ENCODE measurements around the gene SLC16A11.

SLC16A11 gene

DNA sequence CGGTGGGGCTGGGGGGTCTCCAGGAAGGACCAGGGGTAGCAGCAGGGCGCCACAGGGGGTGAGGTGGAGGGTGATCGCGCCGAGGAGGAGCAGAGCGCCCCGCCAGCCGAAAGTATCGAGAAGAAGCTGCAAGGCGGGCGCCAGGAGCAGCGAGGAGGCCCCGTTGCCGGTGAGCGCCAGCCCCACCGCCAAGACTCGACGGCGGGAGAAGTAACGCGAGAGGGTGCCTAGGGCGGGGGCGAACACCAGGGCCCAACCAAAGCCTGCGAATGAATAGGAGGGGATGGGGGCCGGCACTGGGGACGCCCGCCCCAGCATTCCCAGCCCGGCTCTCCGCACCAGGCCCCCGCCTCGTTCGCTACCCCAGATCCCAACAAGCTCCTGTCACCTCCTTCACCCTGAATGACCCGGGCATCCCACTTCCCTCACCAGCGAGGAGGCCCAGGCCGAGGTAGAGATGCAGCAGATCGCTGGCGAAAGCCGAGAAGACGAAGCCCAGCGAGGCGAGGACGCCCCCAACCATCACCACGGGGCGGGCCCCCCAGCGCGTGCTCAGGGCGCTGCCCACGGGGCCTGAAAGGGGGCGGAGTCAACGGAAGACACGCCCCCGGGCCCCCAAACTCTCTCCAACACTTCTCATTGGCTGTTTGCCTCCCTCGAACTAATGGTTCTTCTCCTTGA, 1.3 kb downstream of the SLC16A11 start:
- Mint-ChIP-seq H3K4me1 (peaks cover 60% of the 10 kb centered on the region), H3K27me3 (no peaks in the 10 kb centered on the region), H3K36me3 (no peaks in the 10 kb centered on the region), H3K27ac (peak overlapping the region; percentile 85), H3K4me3 (peak overlapping the region; percentile 78), H3K9me3 (no peaks in the 10 kb centered on the region)
- peak; percentile 14 for ATAC-seq

DNA sequence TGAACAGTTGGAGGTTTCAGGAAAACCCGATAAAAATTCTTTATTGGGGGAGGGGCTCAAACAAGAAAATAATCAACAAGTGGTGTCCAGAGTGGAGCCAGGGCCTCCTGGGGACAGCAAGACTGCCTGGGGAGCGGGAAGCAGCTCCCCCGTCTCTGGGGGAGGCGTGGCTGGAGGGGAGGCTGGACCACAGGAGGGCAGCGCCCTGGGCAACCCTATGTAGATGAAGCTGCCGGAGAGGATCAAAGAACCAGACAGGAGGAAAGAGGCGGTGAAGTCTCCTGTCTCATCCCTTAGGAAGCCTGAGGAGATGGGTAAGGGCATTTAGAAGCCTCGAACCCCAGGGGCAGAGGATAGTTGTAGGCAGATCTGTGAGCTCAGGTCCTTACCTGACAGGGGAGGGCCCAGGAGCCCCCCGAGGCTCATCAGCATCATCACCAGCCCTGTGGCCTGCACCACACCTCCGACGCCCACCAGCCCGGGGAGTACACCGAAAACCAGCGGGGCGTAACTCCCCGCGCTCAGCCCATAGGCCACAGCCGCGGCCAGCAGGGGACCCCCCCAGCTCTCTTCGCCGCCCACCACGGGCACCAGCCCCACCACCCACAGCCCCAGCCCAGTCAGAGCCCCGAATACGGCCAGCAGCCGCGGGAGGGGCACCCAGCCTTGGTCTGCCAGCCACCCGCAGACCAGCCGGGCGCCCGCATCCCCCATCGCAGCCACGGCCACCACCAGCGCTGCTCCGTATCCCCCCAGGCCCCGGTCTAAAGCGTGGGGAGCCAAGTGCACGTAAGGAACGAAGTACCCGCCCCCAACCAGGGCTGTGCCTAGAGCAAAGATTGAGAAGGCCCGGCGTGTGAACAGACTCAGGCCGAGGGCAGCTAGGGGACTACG, 2.0 kb downstream of the SLC16A11 start:
- no peaks in the 10 kb centered on the region for H3K27me3 Mint-ChIP-seq
- ATAC-seq, result peak; percentile 28
- peak overlapping the region; percentile 78 for H3K4me3 Mint-ChIP-seq
- no peaks in the 10 kb centered on the region for H3K36me3 Mint-ChIP-seq
- peaks cover 61% of the 10 kb centered on the region for H3K4me1 Mint-ChIP-seq
- H3K27ac Mint-ChIP-seq, result peak overlapping the region; percentile 85
- no peaks in the 10 kb centered on the region for H3K9me3 Mint-ChIP-seq

DNA sequence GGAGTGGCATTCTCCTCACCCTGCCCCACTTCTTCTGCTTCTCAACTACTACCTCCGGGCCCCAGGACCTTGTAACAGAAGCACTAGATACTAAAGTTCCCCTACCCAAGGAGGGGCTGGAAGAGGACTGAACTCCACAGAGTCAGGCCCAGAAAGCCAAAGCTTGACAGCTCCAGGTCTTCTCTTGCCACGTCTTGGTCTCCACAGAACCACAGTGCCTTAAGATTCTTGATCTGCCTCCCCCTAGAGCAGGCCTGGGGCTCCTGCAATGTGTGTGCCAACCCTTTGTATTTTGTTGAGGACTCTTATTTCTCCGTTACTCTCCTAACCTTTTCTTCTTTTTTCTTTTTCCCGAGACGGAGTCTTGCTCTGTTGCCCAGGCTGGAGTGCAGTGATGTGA, 4.1 kb downstream of the SLC16A11 start:
- Mint-ChIP-seq H3K4me3 (no peak overlapping the region), H3K36me3 (no peaks in the 10 kb centered on the region), H3K27ac (no peak overlapping the region), H3K4me1 (peaks cover 67% of the 10 kb centered on the region), H3K27me3 (no peaks in the 10 kb centered on the region), H3K9me3 (no peaks in the 10 kb centered on the region)
- ATAC-seq, result no peak

DNA sequence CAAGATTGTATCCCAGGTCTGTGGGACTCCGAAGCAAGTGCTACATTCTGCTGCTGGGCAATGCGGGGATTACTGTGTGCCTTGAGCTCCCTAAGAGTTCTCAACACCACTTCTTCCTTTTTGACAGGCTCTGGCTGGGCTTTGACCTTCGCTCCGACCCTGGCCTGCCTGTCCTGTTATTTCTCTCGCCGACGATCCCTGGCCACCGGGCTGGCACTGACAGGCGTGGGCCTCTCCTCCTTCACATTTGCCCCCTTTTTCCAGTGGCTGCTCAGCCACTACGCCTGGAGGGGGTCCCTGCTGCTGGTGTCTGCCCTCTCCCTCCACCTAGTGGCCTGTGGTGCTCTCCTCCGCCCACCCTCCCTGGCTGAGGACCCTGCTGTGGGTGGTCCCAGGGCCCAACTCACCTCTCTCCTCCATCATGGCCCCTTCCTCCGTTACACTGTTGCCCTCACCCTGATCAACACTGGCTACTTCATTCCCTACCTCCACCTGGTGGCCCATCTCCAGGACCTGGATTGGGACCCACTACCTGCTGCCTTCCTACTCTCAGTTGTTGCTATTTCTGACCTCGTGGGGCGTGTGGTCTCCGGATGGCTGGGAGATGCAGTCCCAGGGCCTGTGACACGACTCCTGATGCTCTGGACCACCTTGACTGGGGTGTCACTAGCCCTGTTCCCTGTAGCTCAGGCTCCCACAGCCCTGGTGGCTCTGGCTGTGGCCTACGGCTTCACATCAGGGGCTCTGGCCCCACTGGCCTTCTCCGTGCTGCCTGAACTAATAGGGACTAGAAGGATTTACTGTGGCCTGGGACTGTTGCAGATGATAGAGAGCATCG, 5.6 kb downstream of the SLC16A11 start:
- Mint-ChIP-seq H3K4me3 (peak overlapping the region; percentile 1), H3K36me3 (no peaks in the 10 kb centered on the region), H3K27me3 (no peaks in the 10 kb centered on the region), H3K27ac (no peak overlapping the region), H3K4me1 (peaks cover 62% of the 10 kb centered on the region), H3K9me3 (no peaks in the 10 kb centered on the region)
- no peak for ATAC-seq

DNA sequence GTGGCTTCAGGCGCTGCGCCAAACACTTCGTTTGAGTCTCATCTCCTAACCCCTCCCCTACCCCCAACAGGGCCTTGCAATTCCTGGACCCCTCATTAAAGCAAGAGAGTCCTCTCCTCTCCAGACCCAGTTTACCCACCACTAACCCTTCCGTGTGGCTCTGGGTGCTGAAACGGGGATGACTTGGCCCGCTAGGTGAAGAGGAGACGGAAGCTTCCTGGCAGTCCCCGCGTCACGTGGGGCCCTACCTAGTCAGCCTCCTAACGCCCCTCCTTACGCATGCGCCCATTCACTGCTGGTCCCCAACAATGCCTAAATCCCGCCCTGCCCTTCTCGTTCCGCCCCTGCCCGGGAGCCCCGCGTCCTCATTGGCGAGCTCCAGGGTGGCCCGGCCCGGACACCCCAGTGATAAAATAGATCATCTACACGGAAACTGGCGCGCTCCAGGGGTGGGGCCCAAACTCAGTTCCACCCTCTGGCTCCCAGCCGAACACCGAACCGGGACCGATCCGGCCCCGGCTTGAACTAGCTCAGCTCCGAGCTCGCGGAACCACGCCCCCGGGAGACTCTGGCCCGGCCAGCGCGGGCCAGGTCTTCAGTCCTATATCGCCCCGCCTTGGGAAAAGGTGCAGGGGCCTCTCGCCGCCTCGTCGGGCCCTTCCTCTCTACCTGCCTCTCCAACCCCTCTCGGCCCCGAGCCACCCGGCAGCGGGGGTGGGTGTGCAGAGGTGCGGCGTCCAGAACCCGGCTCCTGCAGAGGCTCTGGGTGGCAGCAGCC, 8.1 kb downstream of the SLC16A11 start, which contains the start of gene SLC16A13:
Gene SLC16A13, plus strand, starts transcription at position 425 of the 778 bp plus-strand sequence. CDS start 368 bp downstream, outside the sequence.
- Mint-ChIP-seq H3K27ac (peak within 1 kb of the TSS; percentile 98), H3K36me3 (no peaks in the 10 kb centered on the region), H3K4me1 (peaks cover 55% of the 10 kb centered on the region), H3K9me3 (no peaks in the 10 kb centered on the region), H3K27me3 (no peaks in the 10 kb centered on the region), H3K4me3 (peak within 1 kb of the TSS; percentile 94)
- ATAC-seq, result peak; percentile 97

DNA sequence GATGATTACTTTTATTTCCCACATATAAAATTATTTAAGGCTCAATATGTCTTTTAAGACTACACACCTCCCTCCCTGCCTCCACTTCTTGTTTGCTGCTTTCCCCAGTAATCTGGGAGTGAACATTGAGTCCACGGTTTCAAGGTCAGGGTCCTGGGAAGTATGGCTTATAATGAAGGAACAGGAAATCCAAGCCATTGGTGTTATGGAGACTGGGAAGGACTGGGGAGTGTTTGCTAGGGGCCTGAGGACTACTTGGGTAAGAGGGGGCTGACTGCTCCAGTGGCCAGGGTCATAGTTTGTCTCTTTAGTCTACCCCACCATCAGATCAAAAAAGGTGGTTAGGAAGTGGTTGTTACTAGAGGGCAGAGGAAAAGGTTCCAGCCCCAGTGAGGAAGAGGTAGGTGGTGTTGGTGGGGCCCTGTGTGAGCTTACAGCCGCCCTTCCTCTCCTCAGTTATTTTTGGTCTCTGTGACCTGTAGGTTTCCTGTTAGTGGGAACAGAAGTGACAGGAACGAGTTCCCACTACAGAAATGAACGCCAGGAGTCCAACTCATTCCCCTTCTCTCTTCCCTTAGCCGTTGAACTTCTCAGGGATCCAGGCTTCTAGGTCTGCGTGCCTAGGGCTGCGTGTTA, 8.8 kb downstream of the SLC16A11 start:
- H3K4me1 Mint-ChIP-seq, result peaks cover 62% of the 10 kb centered on the region
- peak; percentile 47 for ATAC-seq

DNA sequence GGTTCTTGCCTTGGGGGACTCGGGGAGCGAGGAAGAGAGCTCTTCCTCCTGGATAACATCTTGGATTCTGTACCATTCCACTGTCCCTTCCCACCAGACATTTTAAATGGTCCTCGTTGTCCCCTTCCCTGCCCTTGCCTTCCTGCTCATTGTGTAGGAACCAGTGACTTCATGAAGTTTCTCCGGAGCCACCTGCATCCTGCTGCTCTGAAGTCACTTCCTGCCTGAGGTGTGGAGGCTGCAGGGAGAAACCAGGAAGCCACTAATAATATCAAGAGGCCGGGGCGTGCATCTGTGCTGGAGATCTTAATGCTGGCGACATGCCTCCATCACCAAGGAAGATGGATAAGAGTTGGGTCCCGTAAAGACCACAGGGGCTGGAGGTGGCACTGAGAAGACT, 14.2 kb downstream of the SLC16A11 start:
- Mint-ChIP-seq H3K36me3 (no peaks in the 10 kb centered on the region), H3K4me1 (peaks cover 37% of the 10 kb centered on the region), H3K4me3 (peak overlapping the region; percentile 40), H3K27me3 (no peaks in the 10 kb centered on the region), H3K27ac (peak overlapping the region; percentile 80), H3K9me3 (no peaks in the 10 kb centered on the region)
- peak; percentile 53 for ATAC-seq

More for the DNA sequence above, 8.8 kb downstream of the SLC16A11 start:
- Mint-ChIP-seq H3K36me3 (no peaks in the 10 kb centered on the region), H3K27ac (peak overlapping the region; percentile 98), H3K9me3 (no peaks in the 10 kb centered on the region), H3K4me3 (peak overlapping the region; percentile 94), H3K27me3 (no peaks in the 10 kb centered on the region)

DNA sequence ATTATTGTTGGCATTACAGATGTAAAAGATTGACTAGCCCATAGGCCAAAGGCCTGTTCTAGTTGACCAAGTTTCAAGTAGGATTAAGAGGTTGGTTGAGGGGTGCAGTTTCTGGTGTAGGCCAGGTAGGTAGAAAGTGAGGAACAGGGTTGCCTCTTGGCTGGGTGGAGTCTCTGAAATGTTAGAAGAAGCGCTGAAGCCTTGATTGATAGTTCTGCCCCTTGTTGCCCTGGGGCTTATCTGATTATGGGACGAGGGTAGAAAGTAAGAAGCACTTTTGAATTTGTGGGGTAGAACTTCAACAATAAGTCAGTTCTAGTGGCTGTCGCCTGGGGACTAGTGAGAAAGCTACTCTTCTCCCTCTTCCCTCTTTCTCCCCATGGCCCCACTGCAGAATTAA, 14.8 kb downstream of the SLC16A11 start:
- ATAC-seq, result no peak
- no peaks in the 10 kb centered on the region for H3K9me3 Mint-ChIP-seq
- no peaks in the 10 kb centered on the region for H3K27me3 Mint-ChIP-seq
- H3K4me1 Mint-ChIP-seq, result peaks cover 37% of the 10 kb centered on the region
- no peak overlapping the region for H3K4me3 Mint-ChIP-seq
- H3K36me3 Mint-ChIP-seq, result no peaks in the 10 kb centered on the region
- peak overlapping the region; percentile 80 for H3K27ac Mint-ChIP-seq

DNA sequence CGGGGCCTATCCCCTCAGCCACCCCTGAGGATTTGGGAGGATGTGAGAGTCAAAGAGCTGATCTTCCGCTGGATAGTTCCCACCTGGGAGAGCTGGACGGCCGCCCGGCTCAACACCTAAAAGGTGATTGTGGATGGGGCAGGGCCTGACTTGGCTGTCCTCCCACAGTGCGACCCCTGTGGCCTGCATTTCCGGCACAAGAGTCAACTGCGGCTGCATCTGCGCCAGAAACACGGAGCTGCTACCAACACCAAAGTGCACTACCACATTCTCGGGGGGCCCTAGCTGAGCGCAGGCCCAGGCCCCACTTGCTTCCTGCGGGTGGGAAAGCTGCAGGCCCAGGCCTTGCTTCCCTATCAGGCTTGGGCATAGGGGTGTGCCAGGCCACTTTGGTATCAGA, 16.6 kb downstream of the SLC16A11 start:
- H3K4me1 Mint-ChIP-seq, result peaks cover 40% of the 10 kb centered on the region
- H3K36me3 Mint-ChIP-seq, result no peaks in the 10 kb centered on the region
- no peaks in the 10 kb centered on the region for H3K9me3 Mint-ChIP-seq
- no peaks in the 10 kb centered on the region for H3K27me3 Mint-ChIP-seq
- ATAC-seq, result no peak
- H3K27ac Mint-ChIP-seq, result no peak overlapping the region
- H3K4me3 Mint-ChIP-seq, result no peak overlapping the region

DNA sequence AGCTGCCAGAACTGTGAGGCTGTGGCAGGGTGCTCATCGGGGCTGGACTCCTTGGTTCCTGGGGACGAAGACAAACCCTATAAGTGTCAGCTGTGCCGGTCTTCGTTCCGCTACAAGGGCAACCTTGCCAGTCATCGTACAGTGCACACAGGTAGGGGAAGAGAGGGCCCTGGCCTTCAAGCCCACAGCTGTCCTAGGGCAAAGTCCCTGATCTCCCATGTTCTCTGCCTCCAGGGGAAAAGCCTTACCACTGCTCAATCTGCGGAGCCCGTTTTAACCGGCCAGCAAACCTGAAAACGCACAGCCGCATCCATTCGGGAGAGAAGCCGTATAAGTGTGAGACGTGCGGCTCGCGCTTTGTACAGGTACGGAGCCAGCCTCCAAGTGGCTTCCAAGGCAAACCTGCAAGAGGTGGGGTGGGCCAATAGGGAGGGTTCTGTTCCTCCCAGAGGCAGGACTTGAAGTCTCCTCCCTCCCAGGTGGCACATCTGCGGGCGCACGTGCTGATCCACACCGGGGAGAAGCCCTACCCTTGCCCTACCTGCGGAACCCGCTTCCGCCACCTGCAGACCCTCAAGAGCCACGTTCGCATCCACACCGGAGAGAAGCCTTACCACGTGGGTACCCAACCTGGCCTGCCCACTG, 17.3 kb downstream of the SLC16A11 start:
- no peaks in the 10 kb centered on the region for H3K9me3 Mint-ChIP-seq
- peaks cover 43% of the 10 kb centered on the region for H3K4me1 Mint-ChIP-seq
- H3K4me3 Mint-ChIP-seq, result no peak overlapping the region
- H3K27me3 Mint-ChIP-seq, result no peaks in the 10 kb centered on the region
- no peak for ATAC-seq
- H3K27ac Mint-ChIP-seq, result no peak overlapping the region
- no peaks in the 10 kb centered on the region for H3K36me3 Mint-ChIP-seq

DNA sequence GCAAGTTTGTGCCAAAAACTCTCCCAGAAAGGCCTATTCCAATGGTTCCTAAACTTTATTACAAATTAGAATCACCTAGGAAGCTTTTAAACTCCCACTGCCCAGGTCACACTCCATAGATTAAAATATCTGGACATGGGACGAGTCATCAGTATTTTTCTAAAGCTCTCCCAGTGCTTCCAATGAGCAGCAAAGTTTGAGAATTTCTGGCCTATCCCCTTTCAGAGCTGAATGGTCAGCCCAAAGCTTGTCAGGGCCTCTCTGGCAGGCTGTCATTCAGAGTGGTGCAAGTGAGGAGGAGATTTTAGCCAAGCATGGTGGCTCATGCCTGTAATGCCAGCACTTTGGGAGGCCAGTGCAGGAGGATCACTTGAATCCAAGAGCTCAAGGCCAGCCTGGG, 18.6 kb downstream of the SLC16A11 start:
- no peaks in the 10 kb centered on the region for H3K27me3 Mint-ChIP-seq
- no peaks in the 10 kb centered on the region for H3K9me3 Mint-ChIP-seq
- no peak overlapping the region for H3K27ac Mint-ChIP-seq
- ATAC-seq, result no peak
- peaks cover 50% of the 10 kb centered on the region for H3K4me1 Mint-ChIP-seq
- H3K36me3 Mint-ChIP-seq, result no peaks in the 10 kb centered on the region
- no peak overlapping the region for H3K4me3 Mint-ChIP-seq

DNA sequence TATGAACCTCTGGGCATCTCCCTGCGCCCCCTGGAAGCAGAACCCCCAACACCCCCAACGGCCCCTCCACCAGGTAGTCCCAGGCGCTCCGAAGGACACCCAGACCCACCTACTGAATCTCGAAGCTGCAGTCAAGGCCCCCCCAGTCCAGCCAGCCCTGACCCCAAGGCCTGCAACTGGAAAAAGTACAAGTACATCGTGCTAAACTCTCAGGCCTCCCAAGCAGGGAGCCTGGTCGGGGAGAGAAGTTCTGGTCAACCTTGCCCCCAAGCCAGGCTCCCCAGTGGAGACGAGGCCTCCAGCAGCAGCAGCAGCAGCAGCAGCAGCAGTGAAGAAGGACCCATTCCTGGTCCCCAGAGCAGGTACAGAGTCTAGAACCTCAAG, 19.5 kb downstream of the SLC16A11 start:
- Mint-ChIP-seq H3K9me3 (no peaks in the 10 kb centered on the region), H3K4me3 (peak overlapping the region; percentile 22), H3K4me1 (peaks cover 46% of the 10 kb centered on the region), H3K27ac (peak overlapping the region; percentile 90), H3K27me3 (no peaks in the 10 kb centered on the region), H3K36me3 (no peaks in the 10 kb centered on the region)
- no peak for ATAC-seq

DNA sequence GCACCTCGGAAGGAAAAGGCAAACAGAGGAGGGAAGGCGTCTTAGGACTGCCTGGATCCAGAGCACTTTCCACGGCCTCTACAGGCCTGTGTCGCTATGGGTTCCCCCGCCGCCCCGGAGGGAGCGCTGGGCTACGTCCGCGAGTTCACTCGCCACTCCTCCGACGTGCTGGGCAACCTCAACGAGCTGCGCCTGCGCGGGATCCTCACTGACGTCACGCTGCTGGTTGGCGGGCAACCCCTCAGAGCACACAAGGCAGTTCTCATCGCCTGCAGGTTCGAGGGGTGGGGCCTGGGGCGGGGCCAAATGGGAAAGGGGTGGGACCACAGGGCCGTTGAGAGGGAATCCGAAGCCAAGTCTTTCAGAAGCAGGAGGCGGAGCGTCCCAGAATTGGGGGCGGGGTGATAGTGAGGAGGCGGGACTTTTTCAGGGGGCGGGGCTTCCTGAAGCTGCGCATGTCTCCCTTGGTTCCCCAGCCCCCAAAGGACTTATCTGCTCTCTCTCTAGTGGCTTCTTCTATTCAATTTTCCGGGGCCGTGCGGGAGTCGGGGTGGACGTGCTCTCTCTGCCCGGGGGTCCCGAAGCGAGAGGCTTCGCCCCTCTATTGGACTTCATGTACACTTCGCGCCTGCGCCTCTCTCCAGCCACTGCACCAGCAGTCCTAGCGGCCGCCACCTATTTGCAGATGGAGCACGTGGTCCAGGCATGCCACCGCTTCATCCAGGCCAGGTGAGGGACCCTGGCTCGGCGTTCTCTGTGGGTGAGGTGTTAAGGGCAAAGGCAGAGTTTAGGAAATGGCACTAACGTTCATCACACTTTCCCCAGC, 20.1 kb downstream of the SLC16A11 start:
- peak; percentile 78 for ATAC-seq
- Mint-ChIP-seq H3K4me3 (peak overlapping the region; percentile 71), H3K27me3 (no peaks in the 10 kb centered on the region), H3K9me3 (no peaks in the 10 kb centered on the region), H3K36me3 (no peaks in the 10 kb centered on the region), H3K4me1 (peaks cover 43% of the 10 kb centered on the region), H3K27ac (peak overlapping the region; percentile 90)
